GM23338 (cell line): Measurements from ENCODE around the gene FER. TPM values are rescaled to one million over a fixed set of nuclear protein-coding genes. Genes with fewer than 3 reads are reported as not detected.

ENCODE experiments used
- ATAC-seq: fragments of 200-7000 bp; cut with Tn5 transposase; 3 replicates; pipeline ENCODE4 v1.9.1; 2020
- DNase-seq: peaks from one replicate; pipeline ENCODE4 v3.0.0-alpha.2; 2015; ENCODE audit warnings: low spot score
- H2AFZ ChIP-seq: fragments of 200-600 bp; sonication (generic); 2 replicates; pipeline ENCODE4 v1.8.0; 2016; ENCODE audit warnings: antibody characterized with exemption, mild to moderate bottlenecking, moderate library complexity
- H3F3A ChIP-seq: fragments of 200-600 bp; sonication (generic); replicated peaks from 2 replicates; pipeline ENCODE4 v1.8.0; 2017; ENCODE audit warnings: antibody characterized with exemption, mixed run types, low read depth
- H3K27ac ChIP-seq: fragments of 200-600 bp; sonication (generic); 2 replicates; pipeline ENCODE4 v1.6.1; 2016; ENCODE audit warnings: low read depth
- H3K27me3 ChIP-seq: fragments of 200-600 bp; sonication (generic); 2 replicates; pipeline ENCODE4 v1.8.0; 2016; ENCODE audit warnings: mild to moderate bottlenecking, mixed run types, moderate library complexity; ENCODE audit not compliant: insufficient read depth
- H3K36me3 ChIP-seq: fragments of 200-600 bp; sonication (generic); 2 replicates; pipeline ENCODE4 v1.8.0; 2016; ENCODE audit warnings: mild to moderate bottlenecking; ENCODE audit not compliant: insufficient read depth
- H3K4me1 ChIP-seq: fragments of 200-600 bp; sonication (generic); 2 replicates; pipeline ENCODE4 v1.8.0; 2016; ENCODE audit warnings: mild to moderate bottlenecking, moderate library complexity; ENCODE audit not compliant: insufficient read depth
- H3K4me2 ChIP-seq: fragments of 200-600 bp; sonication (generic); 2 replicates; pipeline ENCODE4 v1.7.1; 2017; ENCODE audit warnings: mixed run types
- H3K4me3 ChIP-seq: fragments of 200-600 bp; sonication (generic); 2 replicates; pipeline ENCODE4 v1.6.1; 2016; ENCODE audit warnings: mixed run types
- H3K79me2 ChIP-seq: fragments of 200-600 bp; sonication (generic); replicated peaks from 2 replicates; pipeline ENCODE4 v1.8.0; 2017; ENCODE audit warnings: mild to moderate bottlenecking; ENCODE audit not compliant: insufficient read depth
- H3K9me2 ChIP-seq: fragments of 200-600 bp; sonication (generic); 2 replicates; pipeline ENCODE4 v1.8.0; 2017; ENCODE audit not compliant: insufficient read depth
- H4K20me1 ChIP-seq: fragments of 200-600 bp; sonication (generic); replicated peaks from 2 replicates; pipeline ENCODE4 v1.8.0; 2017; ENCODE audit warnings: mild to moderate bottlenecking; ENCODE audit not compliant: insufficient read depth
- H3K27ac Mint-ChIP-seq: 2 replicates; pipeline ENCODE4 v1.8.0; 2020; ENCODE audit warnings: inconsistent platforms, mild to moderate bottlenecking, moderate library complexity, mixed read lengths
- H3K27me3 Mint-ChIP-seq: 3 replicates; pipeline ENCODE4 v1.8.0; 2022; ENCODE audit warnings: low read depth, mild to moderate bottlenecking, moderate library complexity, mixed read lengths, inconsistent platforms; ENCODE audit not compliant: insufficient read depth, poor library complexity
- H3K36me3 Mint-ChIP-seq: 3 replicates; pipeline ENCODE4 v1.8.0; 2021; ENCODE audit warnings: low read depth, mild to moderate bottlenecking, inconsistent platforms, moderate library complexity, mixed read lengths
- H3K4me1 Mint-ChIP-seq: 3 replicates; pipeline ENCODE4 v1.8.0; 2020; ENCODE audit warnings: mild to moderate bottlenecking, inconsistent platforms, mixed read lengths
- H3K4me3 Mint-ChIP-seq: 3 replicates; pipeline ENCODE4 v1.8.0; 2021; ENCODE audit warnings: moderate library complexity, mild to moderate bottlenecking, inconsistent platforms, mixed read lengths
- H3K9me3 Mint-ChIP-seq: 3 replicates; pipeline ENCODE4 v1.8.0; 2020; ENCODE audit warnings: moderate library complexity, mild to moderate bottlenecking, inconsistent platforms, mixed read lengths
- CREB1 ChIP-seq: fragments of 250-450 bp; sonication (Bioruptor Pico); IDR thresholded peaks from 2 replicates; pipeline ENCODE4 v1.5.0; 2020; ENCODE audit warnings: low read depth, mild to moderate bottlenecking, moderate library complexity
- EZH2 ChIP-seq: fragments of 200-600 bp; sonication (generic); IDR thresholded peaks from one replicate; pipeline ENCODE4 v1.8.0; 2017; ENCODE audit warnings: antibody characterized with exemption, mild to moderate bottlenecking, low read depth; ENCODE audit not compliant: unreplicated experiment
- EZH2phosphoT487 ChIP-seq: fragments of 200-600 bp; sonication (generic); IDR thresholded peaks from one replicate; pipeline ENCODE4 v1.8.1; 2018; ENCODE audit warnings: antibody characterized with exemption; ENCODE audit not compliant: unreplicated experiment
- JUNB ChIP-seq: IDR thresholded peaks from one replicate; pipeline ENCODE4 v1.6.1; 2016; ENCODE audit warnings: antibody characterized with exemption; ENCODE audit not compliant: unreplicated experiment
- NANOG ChIP-seq: IDR thresholded peaks from 2 replicates; pipeline ENCODE4 v1.6.1; 2016; ENCODE audit warnings: antibody characterized with exemption, borderline replicate concordance
- POLR2AphosphoS5 ChIP-seq: IDR thresholded peaks from 2 replicates; pipeline ENCODE4 v1.6.1; 2016; ENCODE audit warnings: antibody characterized with exemption, low read depth
- STAT1 ChIP-seq: IDR thresholded peaks from one replicate; pipeline ENCODE4 v1.6.1; 2016; ENCODE audit warnings: antibody characterized with exemption; ENCODE audit not compliant: unreplicated experiment
- ZNF114 ChIP-seq: fragments of 250-450 bp; sonication (Bioruptor Pico); IDR thresholded peaks from 2 replicates; pipeline ENCODE4 v1.5.0; 2020; ENCODE audit warnings: mild to moderate bottlenecking, moderate library complexity
- ZNF331 ChIP-seq: fragments of 250-450 bp; sonication (Bioruptor Pico); IDR thresholded peaks from 2 replicates; pipeline ENCODE4 v1.5.0; 2020; ENCODE audit warnings: low read depth, mild to moderate bottlenecking, moderate library complexity
- polyA plus RNA-seq: library from polyadenylated mRNA; unstranded; fragments of >200 nt; fragmentation: Nextera tagmentation; extraction: Ambion mirVana; gene quantifications from 2 replicates; pipeline ENCODE4 v1.2.1, GENCODE V29; 2016
- total RNA-seq: library from RNA; depleted of rRNA; stranded (reverse); fragments of >200 nt; shearing (Covaris generic); gene quantifications from 2 replicates; pipeline ENCODE4 v1.2.3, GENCODE V29; 2014
- TF ChIP-seq, protein P1 (sequence below), 2 experiments: fragments of 200-600 bp in 1 of 2; sonication (generic) in 1 of 2; conservative IDR thresholded peaks; 2 replicates each; pipeline versions ENCODE4 v1.5.1 to v1.6.1; 2016 to 2017; ENCODE audit warnings: antibody characterized with exemption in 2 of 2, low read depth in 2 of 2, mild to moderate bottlenecking in 2 of 2, moderate library complexity in 1 of 2
- TF ChIP-seq, protein P2 (sequence below): IDR thresholded peaks from one replicate; pipeline ENCODE4 v1.6.1; 2018; ENCODE audit warnings: antibody characterized with exemption; ENCODE audit not compliant: unreplicated experiment
- TF ChIP-seq, protein P3 (sequence below): IDR thresholded peaks from 2 replicates; pipeline ENCODE4 v1.6.1; 2016; ENCODE audit warnings: antibody characterized with exemption

FER gene
- total and polyA plus RNA-seq, 2 experiments from 2014 or later, result 17.4 to 34.8 TPM

DNA sequence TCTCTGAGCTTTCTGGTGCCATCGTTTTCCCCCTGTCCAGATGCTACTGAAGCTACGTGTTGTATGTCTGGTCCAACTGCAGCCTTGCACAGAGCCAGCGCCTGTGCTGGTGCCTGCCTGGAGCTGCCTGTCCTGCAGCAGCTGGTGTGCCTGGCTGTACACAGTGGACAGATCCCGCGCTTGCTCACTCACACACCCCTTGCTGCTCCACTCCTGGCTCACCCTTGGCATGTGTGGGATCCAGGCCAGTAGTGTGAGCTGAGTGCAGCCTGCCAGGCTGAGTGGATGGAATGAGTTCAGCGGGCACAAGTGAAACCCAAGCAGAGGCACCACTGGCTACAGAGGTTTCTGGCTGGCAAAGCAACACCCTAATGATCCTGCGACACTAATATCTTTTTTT, 40.4 kb downstream of the FER start:
- H2AFZ ChIP-seq, result no peak overlapping the region
- H3K4me3 ChIP-seq, result no peak overlapping the region
- H3K4me1 Mint-ChIP-seq, result no peaks in the 10 kb centered on the region
- H3K4me2 ChIP-seq, result no peak overlapping the region
- H3K27ac Mint-ChIP-seq, result no peak overlapping the region
- H3K27me3 Mint-ChIP-seq, result no peaks in the 10 kb centered on the region
- peaks cover 53% of the 10 kb centered on the region for H3K9me3 Mint-ChIP-seq
- peaks cover 67% of the 10 kb centered on the region for H3K36me3 Mint-ChIP-seq
- H3K36me3 ChIP-seq, result peaks cover 15% of the 10 kb centered on the region
- H4K20me1 ChIP-seq, result no peaks in the 10 kb centered on the region
- no peaks in the 10 kb centered on the region for H3K9me2 ChIP-seq
- ATAC-seq (no peak), DNase-seq (no peak)
- no peak overlapping the region for H3K4me3 Mint-ChIP-seq
- no peaks in the 10 kb centered on the region for H3F3A ChIP-seq
- H3K79me2 ChIP-seq, result peaks cover 11% of the 10 kb centered on the region
- TF ChIP-seq NANOG, result no peak
- TF ChIP-seq, protein P1, sequence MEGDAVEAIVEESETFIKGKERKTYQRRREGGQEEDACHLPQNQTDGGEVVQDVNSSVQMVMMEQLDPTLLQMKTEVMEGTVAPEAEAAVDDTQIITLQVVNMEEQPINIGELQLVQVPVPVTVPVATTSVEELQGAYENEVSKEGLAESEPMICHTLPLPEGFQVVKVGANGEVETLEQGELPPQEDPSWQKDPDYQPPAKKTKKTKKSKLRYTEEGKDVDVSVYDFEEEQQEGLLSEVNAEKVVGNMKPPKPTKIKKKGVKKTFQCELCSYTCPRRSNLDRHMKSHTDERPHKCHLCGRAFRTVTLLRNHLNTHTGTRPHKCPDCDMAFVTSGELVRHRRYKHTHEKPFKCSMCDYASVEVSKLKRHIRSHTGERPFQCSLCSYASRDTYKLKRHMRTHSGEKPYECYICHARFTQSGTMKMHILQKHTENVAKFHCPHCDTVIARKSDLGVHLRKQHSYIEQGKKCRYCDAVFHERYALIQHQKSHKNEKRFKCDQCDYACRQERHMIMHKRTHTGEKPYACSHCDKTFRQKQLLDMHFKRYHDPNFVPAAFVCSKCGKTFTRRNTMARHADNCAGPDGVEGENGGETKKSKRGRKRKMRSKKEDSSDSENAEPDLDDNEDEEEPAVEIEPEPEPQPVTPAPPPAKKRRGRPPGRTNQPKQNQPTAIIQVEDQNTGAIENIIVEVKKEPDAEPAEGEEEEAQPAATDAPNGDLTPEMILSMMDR (conservative IDR thresholded peaks at IDR 0.05; ENCODE audit: low read depth in 2 of 2), result no peak
- TF ChIP-seq, protein P2, sequence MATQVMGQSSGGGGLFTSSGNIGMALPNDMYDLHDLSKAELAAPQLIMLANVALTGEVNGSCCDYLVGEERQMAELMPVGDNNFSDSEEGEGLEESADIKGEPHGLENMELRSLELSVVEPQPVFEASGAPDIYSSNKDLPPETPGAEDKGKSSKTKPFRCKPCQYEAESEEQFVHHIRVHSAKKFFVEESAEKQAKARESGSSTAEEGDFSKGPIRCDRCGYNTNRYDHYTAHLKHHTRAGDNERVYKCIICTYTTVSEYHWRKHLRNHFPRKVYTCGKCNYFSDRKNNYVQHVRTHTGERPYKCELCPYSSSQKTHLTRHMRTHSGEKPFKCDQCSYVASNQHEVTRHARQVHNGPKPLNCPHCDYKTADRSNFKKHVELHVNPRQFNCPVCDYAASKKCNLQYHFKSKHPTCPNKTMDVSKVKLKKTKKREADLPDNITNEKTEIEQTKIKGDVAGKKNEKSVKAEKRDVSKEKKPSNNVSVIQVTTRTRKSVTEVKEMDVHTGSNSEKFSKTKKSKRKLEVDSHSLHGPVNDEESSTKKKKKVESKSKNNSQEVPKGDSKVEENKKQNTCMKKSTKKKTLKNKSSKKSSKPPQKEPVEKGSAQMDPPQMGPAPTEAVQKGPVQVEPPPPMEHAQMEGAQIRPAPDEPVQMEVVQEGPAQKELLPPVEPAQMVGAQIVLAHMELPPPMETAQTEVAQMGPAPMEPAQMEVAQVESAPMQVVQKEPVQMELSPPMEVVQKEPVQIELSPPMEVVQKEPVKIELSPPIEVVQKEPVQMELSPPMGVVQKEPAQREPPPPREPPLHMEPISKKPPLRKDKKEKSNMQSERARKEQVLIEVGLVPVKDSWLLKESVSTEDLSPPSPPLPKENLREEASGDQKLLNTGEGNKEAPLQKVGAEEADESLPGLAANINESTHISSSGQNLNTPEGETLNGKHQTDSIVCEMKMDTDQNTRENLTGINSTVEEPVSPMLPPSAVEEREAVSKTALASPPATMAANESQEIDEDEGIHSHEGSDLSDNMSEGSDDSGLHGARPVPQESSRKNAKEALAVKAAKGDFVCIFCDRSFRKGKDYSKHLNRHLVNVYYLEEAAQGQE, result no peak
- no peak for TF ChIP-seq STAT1
- no peak for TF ChIP-seq ZNF114
- TF ChIP-seq POLR2AphosphoS5, result no peak
- TF ChIP-seq, protein P3, sequence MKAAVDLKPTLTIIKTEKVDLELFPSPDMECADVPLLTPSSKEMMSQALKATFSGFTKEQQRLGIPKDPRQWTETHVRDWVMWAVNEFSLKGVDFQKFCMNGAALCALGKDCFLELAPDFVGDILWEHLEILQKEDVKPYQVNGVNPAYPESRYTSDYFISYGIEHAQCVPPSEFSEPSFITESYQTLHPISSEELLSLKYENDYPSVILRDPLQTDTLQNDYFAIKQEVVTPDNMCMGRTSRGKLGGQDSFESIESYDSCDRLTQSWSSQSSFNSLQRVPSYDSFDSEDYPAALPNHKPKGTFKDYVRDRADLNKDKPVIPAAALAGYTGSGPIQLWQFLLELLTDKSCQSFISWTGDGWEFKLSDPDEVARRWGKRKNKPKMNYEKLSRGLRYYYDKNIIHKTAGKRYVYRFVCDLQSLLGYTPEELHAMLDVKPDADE, result no peak
- no peak for TF ChIP-seq JUNB
- no peak for TF ChIP-seq ZNF331 (CRISPR knock-in tag)
- no peak for TF ChIP-seq EZH2
- TF ChIP-seq CREB1 (CRISPR knock-in tag), result no peak
- TF ChIP-seq EZH2phosphoT487, result no peak
- H3K27ac ChIP-seq, result no peak overlapping the region
- H3K27me3 ChIP-seq, result no peaks in the 10 kb centered on the region
- H3K4me1 ChIP-seq, result no peaks in the 10 kb centered on the region
